Measurements from ENCODE around the gene HCN2.

HCN2 gene

DNA sequence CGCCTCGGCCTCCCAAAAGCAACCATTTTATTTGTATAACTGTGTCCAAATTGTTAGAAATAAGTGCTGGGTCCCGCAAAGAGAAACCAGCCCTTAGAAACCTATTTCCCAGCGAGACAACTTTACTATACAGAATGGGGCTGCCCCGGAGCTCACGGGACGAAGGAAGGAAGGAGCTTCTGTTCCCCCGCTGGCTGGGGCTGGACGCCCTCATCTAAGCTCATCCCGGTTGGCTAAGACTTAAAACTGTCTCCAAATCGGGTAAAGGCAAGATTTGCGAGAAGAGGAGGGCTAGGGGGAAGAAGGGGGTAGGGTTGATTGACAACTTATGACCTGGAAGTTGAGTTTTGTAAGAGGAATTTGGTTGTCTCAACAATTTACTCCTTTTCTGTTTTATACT, 29.6 kb upstream of the HCN2 start:
- no peak for TF ChIP-seq EZH2phosphoT487 (conservative IDR thresholded peaks at IDR 0.05; ENCODE audit: low read length)
- TF ChIP-seq, protein P1, sequence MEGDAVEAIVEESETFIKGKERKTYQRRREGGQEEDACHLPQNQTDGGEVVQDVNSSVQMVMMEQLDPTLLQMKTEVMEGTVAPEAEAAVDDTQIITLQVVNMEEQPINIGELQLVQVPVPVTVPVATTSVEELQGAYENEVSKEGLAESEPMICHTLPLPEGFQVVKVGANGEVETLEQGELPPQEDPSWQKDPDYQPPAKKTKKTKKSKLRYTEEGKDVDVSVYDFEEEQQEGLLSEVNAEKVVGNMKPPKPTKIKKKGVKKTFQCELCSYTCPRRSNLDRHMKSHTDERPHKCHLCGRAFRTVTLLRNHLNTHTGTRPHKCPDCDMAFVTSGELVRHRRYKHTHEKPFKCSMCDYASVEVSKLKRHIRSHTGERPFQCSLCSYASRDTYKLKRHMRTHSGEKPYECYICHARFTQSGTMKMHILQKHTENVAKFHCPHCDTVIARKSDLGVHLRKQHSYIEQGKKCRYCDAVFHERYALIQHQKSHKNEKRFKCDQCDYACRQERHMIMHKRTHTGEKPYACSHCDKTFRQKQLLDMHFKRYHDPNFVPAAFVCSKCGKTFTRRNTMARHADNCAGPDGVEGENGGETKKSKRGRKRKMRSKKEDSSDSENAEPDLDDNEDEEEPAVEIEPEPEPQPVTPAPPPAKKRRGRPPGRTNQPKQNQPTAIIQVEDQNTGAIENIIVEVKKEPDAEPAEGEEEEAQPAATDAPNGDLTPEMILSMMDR (IDR thresholded peaks at IDR 0.05; ENCODE audit: insufficient read depth, low read length, poor library complexity, severe bottlenecking): no peak
- Histone ChIP-seq H3K9me3 (ENCODE audit: insufficient read depth, low read length) (no peaks in the 10 kb centered on the region), H3F3A (ENCODE audit: insufficient read depth) (no peaks in the 10 kb centered on the region), H3K9ac (ENCODE audit: low read length) (no peak overlapping the region), H2AFZ (ENCODE audit: low read depth, low read length, severe bottlenecking) (no peak overlapping the region), H4K20me1 (ENCODE audit: low read depth, low read length) (no peaks in the 10 kb centered on the region), H3K36me3 (ENCODE audit: low read length) (no peaks in the 10 kb centered on the region), H3K79me2 (ENCODE audit: insufficient read depth, low read length) (no peaks in the 10 kb centered on the region), H3K9me2 (replicated peaks; ENCODE audit: insufficient read depth, low read length) (no peaks in the 10 kb centered on the region), H3K4me2 (ENCODE audit: low read depth, low read length, poor library complexity, severe bottlenecking) (no peak overlapping the region), H3K27me3 (ENCODE audit: low read length) (no peaks in the 10 kb centered on the region), H3K27ac (ENCODE audit: low read depth, low read length) (no peak overlapping the region), H3K4me3 (ENCODE audit: insufficient read depth, low read length, poor library complexity, severe bottlenecking) (no peak overlapping the region)

DNA sequence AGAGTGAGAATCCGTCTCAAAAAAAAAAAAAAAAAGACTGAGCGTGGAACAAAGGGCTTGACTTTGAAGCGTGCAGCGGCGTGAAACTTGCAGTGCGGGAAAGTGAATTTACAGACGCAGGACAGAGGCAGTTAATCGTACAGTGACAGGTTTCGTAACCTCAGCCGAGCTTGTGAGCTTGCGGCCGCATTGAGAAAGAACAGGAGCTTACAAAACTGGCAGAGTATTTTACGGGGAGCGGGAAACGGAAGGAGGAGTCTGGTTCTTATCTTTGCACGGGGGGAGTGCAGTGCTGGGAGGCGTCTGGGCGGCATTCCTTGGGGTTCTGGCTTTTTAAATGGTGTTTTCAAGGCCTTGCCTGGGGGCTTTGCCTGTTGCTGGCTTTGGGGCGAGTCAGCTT, 23.3 kb upstream of the HCN2 start:
- Histone ChIP-seq H3K79me2 (ENCODE audit: insufficient read depth, low read length) (no peaks in the 10 kb centered on the region), H3F3A (ENCODE audit: insufficient read depth) (peaks cover 6% of the 10 kb centered on the region), H3K36me3 (ENCODE audit: low read length) (no peaks in the 10 kb centered on the region), H3K9ac (ENCODE audit: low read length) (no peak overlapping the region), H3K27ac (ENCODE audit: low read depth, low read length) (no peak overlapping the region), H3K27me3 (ENCODE audit: low read length) (no peaks in the 10 kb centered on the region), H4K20me1 (ENCODE audit: low read depth, low read length) (no peaks in the 10 kb centered on the region), H2AFZ (ENCODE audit: low read depth, low read length, severe bottlenecking) (no peak overlapping the region), H3K9me3 (ENCODE audit: insufficient read depth, low read length) (no peaks in the 10 kb centered on the region), H3K4me3 (ENCODE audit: insufficient read depth, low read length, poor library complexity, severe bottlenecking) (no peak overlapping the region), H3K9me2 (replicated peaks; ENCODE audit: insufficient read depth, low read length) (no peaks in the 10 kb centered on the region), H3K4me2 (ENCODE audit: low read depth, low read length, poor library complexity, severe bottlenecking) (no peak overlapping the region)
- no peak for TF ChIP-seq EZH2phosphoT487 (conservative IDR thresholded peaks at IDR 0.05; ENCODE audit: low read length)
- TF ChIP-seq, protein P1 (IDR thresholded peaks at IDR 0.05; ENCODE audit: insufficient read depth, low read length, poor library complexity, severe bottlenecking): no peak

DNA sequence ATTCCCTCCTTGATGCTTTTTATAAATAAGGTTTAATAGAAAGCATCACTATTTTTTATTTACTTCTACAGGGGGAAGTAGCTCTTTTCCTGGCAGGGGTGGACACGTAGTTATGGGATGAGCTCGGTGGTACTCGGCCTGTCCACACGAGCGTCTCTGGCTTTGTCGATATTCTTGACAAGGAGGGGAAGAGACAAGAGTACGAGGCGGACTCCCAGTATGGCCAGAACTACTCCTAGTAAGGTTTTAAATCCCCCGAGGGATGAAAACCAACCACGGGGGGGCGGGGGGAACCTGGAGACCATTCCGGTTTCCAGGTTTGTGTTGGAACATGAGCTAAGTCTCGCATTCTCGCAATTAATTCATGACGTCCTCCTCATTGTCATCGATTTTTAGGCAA, 22.8 kb upstream of the HCN2 start:
- H3K27ac ChIP-seq (ENCODE audit: low read depth, low read length): no peak overlapping the region
- no peak overlapping the region for H3K4me3 ChIP-seq (ENCODE audit: insufficient read depth, low read length, poor library complexity, severe bottlenecking)
- no peaks in the 10 kb centered on the region for H3K36me3 ChIP-seq (ENCODE audit: low read length)
- peaks cover 10% of the 10 kb centered on the region for H3F3A ChIP-seq (ENCODE audit: insufficient read depth)
- H3K27me3 ChIP-seq (ENCODE audit: low read length): no peaks in the 10 kb centered on the region
- no peaks in the 10 kb centered on the region for H3K9me3 ChIP-seq (ENCODE audit: insufficient read depth, low read length)
- no peaks in the 10 kb centered on the region for H3K79me2 ChIP-seq (ENCODE audit: insufficient read depth, low read length)
- TF ChIP-seq, protein P1 (IDR thresholded peaks at IDR 0.05; ENCODE audit: insufficient read depth, low read length, poor library complexity, severe bottlenecking): no peak
- no peak for TF ChIP-seq EZH2phosphoT487 (conservative IDR thresholded peaks at IDR 0.05; ENCODE audit: low read length)
- H3K9me2 ChIP-seq (replicated peaks; ENCODE audit: insufficient read depth, low read length): no peaks in the 10 kb centered on the region
- no peak overlapping the region for H3K9ac ChIP-seq (ENCODE audit: low read length)
- H4K20me1 ChIP-seq (ENCODE audit: low read depth, low read length): no peaks in the 10 kb centered on the region
- no peak overlapping the region for H2AFZ ChIP-seq (ENCODE audit: low read depth, low read length, severe bottlenecking)
- no peak overlapping the region for H3K4me2 ChIP-seq (ENCODE audit: low read depth, low read length, poor library complexity, severe bottlenecking)
